ENCODE measurements around the gene UQCC2.

UQCC2 gene

DNA sequence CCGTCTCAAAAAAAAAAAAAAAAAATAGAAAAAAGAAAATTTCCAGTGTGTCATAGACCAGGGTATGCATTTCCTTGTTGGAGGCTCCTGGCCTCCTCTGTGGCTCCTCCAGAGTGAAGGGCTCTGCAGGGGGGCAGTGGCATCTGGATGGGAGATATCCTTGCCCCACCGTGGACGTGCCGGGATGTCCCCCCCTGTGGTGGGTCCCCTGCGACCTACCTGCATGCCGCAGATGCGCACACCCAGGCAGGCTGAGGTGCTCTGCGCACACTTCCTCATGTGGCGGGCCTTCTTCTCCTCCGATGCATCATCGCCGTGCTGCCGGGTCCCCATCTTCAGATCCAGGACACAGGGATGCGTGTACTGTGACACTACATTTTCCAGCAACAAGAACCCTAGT, 13.7 kb upstream of the UQCC2 start:
- no peak for DNase-seq (ENCODE audit: low spot score)

DNA sequence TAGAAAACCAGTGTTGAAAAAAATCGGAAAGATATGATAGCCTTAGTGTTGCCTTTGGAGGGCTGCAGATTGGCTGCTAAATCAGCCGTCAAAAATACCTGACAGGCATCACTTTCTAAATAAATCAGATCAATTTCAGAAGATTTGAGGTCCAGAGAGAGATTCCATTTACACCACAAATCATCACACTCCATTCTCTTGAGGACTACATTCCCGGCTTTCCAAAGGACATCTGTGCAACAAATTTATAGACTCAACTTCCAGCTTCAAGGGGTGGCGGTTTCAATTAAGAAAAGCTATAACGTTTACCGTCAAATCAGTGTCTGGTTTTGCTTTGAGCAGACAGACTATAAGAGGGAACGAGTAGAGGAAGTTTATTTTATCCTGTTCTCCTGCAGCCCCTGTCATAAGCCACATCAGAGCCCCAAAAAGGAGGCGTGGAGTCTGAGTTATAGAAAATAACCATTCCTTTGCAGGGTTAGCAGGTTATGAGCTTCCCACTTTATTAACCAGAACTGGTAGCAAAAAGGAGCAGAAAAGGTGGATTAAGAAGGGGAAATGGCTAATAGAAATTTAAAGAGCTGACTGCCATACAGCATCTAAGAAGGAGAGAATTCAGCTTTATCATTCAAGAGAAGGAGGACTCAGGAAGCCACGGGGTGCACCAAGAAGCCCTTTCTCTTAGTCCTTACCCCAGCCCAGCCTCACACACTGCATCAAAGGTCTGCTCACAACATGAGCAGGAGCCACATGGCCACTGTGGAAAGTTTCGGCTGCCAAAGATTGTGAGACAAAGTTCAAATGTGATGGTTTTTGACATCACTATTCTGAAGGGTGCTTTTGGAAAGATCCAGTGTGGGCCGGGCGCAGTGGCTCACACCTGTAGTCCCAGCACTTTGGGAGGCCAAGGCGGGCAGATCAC, 12.9 kb upstream of the UQCC2 start:
- no peak for DNase-seq (ENCODE audit: low spot score)

DNA sequence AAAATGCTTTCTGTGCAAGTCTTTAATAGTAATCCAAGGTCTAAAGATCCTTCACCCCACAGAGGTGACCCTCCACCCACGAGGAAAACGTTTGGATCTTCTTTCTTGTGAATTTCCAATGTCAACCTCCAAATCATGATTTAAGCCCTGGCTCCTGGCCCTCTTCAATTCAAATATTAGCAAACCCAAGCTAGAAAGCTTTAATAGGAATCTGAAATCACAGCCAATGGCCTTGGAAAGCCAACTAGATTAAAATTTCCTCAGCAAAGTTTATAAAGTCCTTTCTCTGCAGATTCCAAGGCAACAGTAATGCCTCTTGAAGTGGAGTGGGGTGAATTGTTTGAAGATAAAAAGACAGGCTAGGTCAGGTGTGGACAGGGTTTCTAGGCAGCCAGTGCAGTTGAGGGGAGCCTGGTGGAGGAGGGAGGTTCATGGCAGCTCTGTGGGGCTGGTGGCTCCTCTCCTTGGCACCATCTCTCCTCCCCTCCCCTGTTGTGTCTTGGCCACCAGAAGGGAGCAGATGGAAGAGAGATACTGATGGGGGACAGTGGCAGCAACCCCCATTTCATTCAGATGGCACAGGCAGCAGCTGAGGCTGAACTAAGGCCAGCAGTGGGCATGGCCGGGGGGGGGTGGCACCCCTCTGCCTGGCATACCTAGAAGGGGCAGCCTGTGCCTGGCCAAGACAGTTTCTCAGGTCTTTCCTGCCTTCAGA, 12.0 kb upstream of the UQCC2 start:
- no peak for DNase-seq (ENCODE audit: low spot score)

DNA sequence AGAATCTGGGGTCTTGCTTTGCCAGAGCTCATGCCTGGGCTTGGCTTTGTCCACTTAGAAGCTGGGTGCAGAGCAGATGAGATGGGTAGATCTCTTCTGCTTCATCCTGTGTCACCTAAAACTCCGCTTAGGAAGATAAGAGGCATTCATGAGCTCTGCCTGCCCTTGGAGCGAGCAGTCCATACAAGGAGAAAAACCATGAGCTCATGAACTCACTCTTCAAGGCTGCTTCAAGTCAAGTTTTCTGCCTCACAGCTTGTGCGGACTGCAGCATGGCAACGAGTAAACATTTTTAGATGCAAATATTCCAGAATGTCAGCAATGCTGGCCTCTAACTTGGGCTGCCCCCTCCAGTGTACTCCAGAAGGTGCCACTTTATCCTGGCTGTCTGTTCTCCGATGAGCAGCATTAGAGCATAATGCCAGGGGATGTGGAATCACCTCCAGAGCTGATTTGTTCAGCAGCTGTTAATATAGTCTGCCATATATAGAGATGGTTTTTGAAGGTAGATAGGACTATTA, 10.7 kb upstream of the UQCC2 start:
- no peak for DNase-seq (ENCODE audit: low spot score)

DNA sequence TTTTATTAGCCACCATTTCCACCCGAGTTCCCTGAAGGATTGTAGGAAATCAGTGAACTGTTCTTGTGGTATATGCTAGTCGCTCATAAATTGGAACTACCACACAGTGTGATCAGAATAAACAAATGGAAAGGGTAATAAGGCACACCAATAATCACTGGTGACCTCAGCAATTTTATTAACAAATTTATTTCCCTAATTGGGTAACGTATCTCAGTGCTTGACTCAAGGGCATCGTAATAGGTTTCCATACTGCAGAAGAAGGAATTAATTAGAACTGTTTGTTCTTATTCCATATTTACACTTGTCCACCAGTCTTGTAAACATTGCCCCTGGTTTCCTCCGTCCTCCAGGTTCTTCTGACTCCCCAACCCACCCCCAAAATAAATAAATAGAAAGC, 10.0 kb upstream of the UQCC2 start:
- DNase-seq (ENCODE audit: low spot score) = no peak

DNA sequence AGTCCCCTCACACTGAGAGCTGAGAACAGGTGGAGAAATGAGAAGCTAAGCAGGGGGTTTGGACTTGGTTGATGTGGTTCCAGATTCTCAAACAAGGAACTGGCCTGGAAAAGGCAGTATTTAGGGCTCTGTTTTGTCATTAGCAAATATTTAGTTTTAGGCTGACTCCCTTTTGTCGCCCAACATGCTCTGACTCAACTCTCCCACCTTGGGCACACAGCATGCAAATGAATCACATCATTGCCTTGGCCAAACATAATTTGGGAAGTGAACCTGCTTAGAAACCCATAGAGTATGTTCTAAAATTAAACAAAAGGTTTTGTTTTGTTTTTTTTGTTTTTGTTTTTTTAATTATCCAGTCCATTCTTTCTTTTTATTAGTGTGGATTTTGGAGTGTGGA, 9.5 kb upstream of the UQCC2 start:
- DNase-seq (ENCODE audit: low spot score) = no peak

DNA sequence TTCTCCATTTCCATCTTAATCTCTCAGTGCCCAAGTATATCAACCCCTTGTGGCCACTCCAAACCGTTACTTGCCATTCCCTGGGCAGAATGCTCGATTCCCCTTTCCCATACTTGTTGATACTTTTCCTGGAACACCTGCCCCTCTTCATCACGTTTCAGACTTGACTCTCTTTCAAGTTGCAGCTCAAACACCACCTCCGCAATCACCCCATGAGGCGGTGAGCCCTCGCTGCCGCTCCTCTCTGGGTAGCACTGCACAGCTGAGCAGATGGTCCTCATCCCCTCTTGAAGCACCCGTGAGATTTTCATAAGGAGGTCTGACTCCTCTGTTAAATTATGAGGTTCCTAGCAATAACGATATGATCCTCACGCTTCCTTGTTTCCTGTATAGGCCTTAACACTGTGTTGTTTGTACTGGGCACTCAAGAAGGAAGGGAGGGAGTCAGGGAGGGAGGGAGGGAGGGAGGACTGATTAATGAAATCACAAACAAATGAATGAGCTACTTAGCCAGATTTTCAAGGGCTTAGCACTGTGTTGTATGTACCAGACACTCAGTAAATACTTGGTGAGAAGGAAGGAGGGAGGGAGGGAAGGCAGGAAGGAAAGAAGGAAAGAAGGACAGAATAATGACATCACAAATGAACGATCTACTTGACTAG, 8.0 kb upstream of the UQCC2 start:
- DNase-seq (ENCODE audit: low spot score) = no peak

DNA sequence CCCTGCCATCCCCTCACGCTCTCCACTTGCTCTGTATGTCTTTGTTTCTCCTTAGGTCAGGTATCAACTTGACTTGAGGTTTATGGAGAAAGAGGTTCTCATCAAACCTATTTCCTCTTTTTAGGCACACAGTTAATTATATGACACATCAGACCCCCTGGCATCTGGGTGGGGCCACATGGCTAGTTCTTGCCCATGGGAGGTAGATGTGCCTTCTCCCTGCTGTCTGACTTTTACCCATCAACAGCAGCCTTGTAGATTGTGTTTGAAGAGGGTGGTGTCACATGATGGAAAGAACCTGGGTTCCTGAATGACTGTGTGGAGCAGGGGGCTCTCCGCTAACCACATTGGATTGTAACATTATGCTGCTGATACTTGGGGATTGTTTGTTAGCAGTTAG, 7.2 kb upstream of the UQCC2 start:
- DNase-seq (ENCODE audit: low spot score) = no peak

DNA sequence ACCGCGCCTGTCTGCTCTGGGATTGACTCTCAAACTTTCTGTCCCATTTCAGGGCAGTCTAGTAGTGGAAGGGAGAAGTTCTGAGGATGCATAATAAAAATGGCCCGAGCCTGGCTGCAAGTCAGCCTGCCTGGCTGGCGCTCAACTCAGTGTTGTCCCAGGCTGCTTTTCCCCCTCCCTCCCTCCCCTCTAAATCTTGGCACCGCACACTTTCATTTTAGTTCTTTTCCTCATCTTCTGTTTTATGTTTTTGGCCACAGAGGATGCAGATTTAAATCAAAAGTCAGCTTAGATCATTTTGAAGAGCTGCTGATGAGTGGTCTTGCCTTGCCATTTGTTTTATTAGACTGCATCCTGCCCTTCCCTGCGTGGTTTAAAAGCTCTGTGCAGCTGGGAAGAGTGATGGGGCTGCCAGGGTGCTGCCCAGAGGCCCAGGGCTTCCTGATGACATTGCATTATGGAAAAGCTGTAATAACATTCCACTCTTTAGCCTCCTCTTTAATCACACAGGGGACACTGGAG, 6.5 kb upstream of the UQCC2 start:
- DNase-seq (ENCODE audit: low spot score) = no peak

DNA sequence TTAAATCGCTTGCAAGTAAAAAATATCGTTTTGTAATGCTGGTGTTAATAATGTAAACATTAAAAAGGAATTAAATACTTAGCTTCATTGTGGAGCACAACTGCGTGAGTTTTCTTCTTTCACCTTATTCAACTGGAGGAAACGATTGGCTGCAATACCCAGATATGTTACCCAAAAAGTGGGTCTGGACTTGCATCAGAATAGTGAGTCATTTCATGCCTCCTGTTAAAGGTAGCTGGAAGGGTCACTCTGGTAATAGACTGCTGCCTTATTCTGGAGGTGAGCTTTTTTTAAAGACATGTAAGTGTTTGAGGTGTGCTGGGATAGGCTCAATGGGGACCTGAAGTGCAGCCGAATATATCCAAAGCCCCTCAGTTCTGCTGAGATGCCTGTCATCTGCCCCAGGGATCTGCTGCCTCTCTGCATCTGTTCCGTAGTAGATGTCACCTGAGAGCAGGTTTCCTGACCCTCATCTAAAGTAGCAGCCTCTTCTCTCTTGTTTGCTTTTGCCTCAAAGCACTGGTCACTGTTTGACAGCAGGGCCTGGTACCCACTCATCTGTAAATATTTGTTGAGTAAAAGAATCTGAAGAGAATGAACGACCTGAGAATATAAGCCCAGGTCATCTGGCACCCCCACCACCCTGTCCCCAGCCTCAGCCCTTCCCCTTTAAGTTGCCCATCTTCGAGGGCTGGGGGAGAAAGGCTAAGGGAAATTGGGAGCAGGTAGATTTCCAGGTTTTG, 5.6 kb upstream of the UQCC2 start:
- no peak for DNase-seq (ENCODE audit: low spot score)

DNA sequence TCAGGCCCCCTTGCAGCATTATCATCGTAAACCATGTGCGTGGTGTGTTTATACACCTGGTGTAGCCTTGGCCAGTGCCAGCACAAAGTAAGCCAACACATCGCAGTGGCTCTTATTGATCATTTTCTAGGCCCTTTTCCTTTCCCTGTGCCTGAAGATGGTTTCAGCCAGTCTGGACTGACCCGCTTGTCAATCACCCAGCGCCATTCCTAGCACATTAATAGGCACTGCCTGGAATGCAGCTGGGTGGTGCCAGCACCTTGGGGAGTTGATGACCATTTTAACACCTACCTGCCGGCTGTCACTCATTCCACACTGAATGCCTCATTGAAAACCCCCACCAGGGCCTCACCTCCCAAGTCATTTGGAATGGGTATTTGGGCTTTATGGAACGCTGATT, 4.9 kb upstream of the UQCC2 start:
- no peak for DNase-seq (ENCODE audit: low spot score)

DNA sequence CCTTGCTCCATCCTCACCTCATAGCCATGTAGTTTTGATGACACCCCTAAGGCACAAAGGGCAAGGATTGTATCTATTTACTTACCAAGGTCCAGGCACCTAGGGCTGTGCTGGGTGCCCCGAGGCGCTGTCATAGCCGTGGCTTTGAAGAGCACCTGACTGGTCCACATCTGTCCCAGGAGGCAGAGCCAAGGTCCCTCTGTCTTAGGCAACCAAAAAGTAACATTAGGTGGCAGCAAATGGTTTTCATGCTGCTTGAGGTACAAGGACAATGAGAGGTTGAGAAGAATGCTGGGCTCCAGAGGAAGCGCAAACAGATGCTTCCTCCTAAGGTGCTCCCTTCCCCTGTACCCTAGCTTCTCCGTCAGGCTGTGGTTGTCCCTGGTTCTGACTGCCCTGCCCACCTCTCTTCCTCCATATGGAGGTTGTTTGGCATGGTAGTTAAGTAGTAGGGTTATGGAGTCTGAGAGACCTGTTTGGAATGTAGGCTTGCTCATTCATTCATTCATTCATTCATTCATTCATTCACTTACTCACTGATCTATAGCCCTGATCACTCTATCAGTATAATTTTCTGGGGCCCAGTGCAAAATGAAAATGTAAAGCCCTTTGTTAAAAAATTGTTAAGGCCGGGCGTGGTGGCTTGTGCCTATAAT, 3.0 kb upstream of the UQCC2 start:
- no peak for DNase-seq (ENCODE audit: low spot score)

DNA sequence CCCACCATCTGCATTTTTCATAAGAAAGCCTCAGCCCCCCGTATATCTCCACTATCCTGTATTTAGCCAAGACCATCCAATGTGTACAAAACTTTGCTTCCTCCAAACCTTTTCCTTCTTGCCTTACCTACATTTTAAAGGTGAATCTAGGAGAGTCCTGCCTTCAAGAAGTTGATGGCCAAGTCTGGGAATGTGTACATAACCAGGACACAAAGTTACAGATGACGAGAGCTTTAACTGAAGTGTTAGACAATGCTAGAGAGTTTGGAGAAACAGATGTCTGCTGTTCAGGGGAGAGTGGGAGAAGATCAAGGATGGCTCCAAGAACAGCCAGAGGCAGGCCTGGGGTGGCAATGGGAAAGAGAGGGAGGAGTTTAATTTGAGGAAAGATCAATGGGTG, 2.3 kb upstream of the UQCC2 start:
- DNase-seq (ENCODE audit: low spot score) = no peak

DNA sequence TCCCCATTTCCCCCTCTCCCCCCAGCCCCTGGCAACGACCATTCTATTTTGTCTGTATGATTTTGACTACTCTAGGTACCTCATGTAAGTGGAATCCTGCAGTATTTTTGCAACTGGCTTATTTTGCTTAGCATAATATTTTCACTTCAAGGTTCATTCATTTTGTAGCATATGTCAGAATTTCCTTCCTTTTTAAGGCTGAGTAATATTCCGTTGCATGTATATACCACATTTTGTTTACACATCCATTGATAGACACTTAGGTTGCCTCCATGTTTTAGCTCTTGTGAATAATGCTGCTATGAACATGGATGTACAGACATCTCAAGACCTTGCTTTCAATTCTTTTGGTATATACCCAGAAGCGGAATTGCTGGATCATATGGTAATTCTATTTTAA, 1.4 kb upstream of the UQCC2 start:
- no peak for DNase-seq (ENCODE audit: low spot score)

DNA sequence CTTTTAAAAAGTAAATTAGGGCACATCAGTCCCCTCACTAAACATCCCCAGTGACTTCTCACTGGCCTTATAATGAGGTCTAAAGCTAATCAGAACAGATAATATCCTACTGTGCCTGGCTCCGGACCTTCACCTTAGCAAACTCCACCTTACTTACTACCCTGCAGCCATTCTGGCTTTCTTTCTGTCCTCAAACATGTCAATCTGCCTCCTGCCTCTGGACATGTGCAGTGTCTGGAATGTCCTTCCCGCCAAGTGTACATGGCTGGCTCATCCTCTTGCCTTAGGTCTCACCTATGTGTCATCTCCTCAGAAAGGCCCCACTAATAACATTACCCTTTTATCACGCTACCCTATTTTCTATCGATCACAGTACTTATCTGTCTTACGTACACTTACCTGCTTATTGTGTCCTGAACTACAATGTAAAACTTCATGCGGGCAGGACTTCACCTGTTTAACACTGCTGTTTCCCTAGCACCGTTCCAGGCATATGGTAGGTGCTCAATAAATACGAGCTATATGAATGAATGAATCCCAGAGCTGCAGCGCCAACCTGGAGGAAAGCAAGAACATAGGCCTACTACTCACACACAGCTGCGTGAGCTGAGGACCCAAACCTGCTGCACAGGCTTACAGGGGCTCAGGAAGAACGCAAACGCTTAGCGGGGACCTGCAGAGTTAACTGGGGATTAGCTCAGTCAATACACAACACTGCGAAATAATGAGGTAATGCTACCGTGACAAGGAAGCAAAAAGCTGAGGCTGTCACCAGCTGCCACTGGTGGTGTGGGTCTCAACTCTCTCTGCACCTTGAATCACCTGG, 991 bp downstream of the UQCC2 start:
- no peak for DNase-seq (ENCODE audit: low spot score)

DNA sequence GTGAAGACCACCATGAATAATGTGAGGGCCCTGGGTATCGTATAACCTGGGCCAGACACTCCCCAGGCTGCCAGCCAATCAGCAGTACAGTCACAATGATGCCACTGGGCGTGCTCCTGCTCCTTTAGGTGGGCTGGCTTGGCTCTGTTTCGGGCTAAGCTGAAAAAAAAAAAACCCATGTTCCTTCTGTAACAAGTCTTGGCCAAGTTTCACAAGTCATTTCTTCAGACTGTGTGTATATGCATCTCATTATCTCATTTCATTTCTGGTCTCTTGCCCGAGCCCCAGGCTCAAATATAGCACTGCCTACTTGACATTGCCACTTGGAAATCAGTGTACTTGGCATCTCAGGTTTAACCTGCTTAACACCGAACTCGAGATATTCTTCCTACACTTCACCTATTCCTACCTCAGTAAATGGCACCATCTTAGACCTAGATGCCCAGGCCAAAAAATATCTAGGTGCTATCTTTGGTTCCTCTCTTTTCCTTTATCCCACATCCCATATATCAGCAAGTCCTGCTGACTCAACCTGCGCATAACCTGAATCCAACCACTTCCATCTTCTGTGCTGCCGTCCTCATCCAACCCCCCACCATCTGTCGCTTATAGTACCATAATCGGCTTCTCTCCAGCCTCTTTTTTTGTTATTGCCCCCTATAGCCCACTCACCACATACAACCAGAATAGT, 1.8 kb downstream of the UQCC2 start:
- no peak for DNase-seq (ENCODE audit: low spot score)

DNA sequence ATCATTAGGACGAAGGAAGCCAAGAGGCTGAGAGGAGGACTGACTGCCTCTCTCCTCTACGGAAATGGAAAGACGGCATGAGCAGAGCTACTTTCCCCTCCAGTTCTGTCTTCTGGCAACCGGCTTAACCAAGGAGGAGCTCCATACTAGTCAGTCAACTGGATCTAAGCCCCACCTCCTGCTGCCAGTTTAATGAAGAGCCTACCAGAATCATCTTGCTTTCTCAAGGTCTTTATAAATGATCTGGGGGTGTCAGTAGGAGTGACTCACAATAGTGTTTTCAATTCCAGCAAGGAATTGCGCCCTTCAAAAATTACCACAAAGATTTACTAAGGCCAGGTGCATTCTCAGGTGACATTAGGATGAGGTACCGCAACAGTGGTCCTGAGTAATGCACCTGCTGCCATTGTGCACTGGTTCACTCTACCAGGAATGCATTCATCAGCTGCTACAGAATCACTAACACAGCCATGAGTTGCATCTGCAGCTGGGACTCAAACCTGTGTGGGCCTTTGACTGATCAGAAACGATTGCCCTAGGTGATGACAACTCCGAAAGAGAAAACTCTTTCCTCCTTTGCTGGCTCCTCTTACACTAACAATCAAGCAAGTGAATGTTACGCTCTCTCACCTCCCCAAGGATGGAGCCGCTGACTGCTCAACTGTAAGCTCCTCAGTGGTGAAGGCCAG, 2.8 kb downstream of the UQCC2 start:
- no peak for DNase-seq (ENCODE audit: low spot score)

DNA sequence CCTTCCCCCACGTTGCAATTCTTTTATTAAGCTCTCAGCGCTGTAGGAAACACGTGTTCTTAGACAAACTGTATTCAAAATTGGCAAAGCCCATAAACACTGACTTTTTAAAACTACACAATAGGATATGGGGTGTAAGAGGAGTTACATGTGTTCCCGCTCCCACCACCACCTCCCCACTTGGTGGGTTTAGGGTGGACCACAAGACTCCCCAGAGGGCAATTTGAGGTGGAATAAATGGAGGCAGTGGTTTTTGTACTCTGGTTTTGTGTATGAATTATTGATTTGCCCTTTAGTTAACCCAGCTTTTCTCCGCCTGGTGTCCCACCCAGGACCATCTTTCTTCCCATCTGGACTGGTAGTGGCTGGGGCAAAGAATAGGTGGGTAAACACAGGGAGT, 3.7 kb downstream of the UQCC2 start:
- DNase-seq (ENCODE audit: low spot score) = no peak

All from kidney capillary endothelial cell (primary cell).